GM06990 (cell line): ENCODE data around the gene BAG5.

Experiments used
- DNase-seq: peaks from one replicate; pipeline ENCODE4 v3.0.0-alpha.2; 2011; ENCODE audit not compliant: insufficient read length; ENCODE audit errors: extremely low read depth
- H3K27me3 ChIP-seq: replicated peaks from 2 replicates; pipeline ENCODE4 v1.6.0; 2011; ENCODE audit warnings: low read length; ENCODE audit not compliant: control insufficient read depth, insufficient read depth
- H3K36me3 ChIP-seq: 2 replicates; pipeline ENCODE4 v1.5.1; 2011; ENCODE audit warnings: low read length; ENCODE audit not compliant: control insufficient read depth, insufficient read depth
- H3K4me3 ChIP-seq: replicated peaks from 2 replicates; pipeline ENCODE4 v1.5.1; 2011; ENCODE audit warnings: low read depth, mild to moderate bottlenecking, control low read depth, low read length
- CTCF ChIP-seq: IDR thresholded peaks from 2 replicates; pipeline ENCODE4 v1.5.1; 2011; ENCODE audit warnings: low read length, control low read depth, mild to moderate bottlenecking, inconsistent platforms; ENCODE audit not compliant: insufficient read depth, poor library complexity, severe bottlenecking

BAG5 gene

GRCh38 chr14:103510724-103511693 lies 51.4 kb downstream of the BAG5 start:
- no peak for TF ChIP-seq CTCF
- H3K36me3 ChIP-seq, result peaks cover 13% of the 10 kb centered on the region
- DNase-seq, result no peak
- no peak overlapping the region for H3K4me3 ChIP-seq
- no peaks in the 10 kb centered on the region for H3K27me3 ChIP-seq

GRCh38 chr14:103509864-103510723 lies 52.4 kb downstream of the BAG5 start:
- no peak overlapping the region for H3K4me3 ChIP-seq
- DNase-seq, result no peak
- peaks cover 18% of the 10 kb centered on the region for H3K36me3 ChIP-seq
- no peaks in the 10 kb centered on the region for H3K27me3 ChIP-seq
- TF ChIP-seq CTCF, result no peak

GRCh38 chr14:103508521-103509329 lies 53.7 kb downstream of the BAG5 start:
- H3K4me3 ChIP-seq, result no peak overlapping the region
- H3K36me3 ChIP-seq, result peaks cover 26% of the 10 kb centered on the region
- no peak for DNase-seq
- TF ChIP-seq CTCF, result no peak
- no peaks in the 10 kb centered on the region for H3K27me3 ChIP-seq

- no peak for TF ChIP-seq CTCF
- no peak overlapping the region for H3K4me3 ChIP-seq
- no peaks in the 10 kb centered on the region for H3K27me3 ChIP-seq
- DNase-seq, result no peak
- H3K36me3 ChIP-seq, result peaks cover 25% of the 10 kb centered on the region
Observed at GRCh38 chr14:103507751-103508150, 54.7 kb downstream of the BAG5 start.
